GM12891 (cell line): ENCODE data around the gene LRRC15.

Experiments
- DNase-seq: peaks from one replicate; pipeline ENCODE4 v3.0.0; 2011; ENCODE audit warnings: low spot score; ENCODE audit not compliant: insufficient read length
- FAIRE-seq: peaks from 2 replicates; lab custom pipeline; 2011; peaks lifted over from hg19 to GRCh38; lab: Jason Lieb, UNC
- PAX5 ChIP-seq: IDR thresholded peaks from 2 replicates; pipeline ENCODE4 v1.6.1; 2011; ENCODE audit warnings: low read length, moderate library complexity, mild to moderate bottlenecking; ENCODE audit not compliant: insufficient read depth, severe bottlenecking
- POLR2A ChIP-seq: IDR thresholded peaks from 2 replicates; pipeline ENCODE4 v1.6.1; 2011; ENCODE audit warnings: low read depth, low read length, control low read depth
- POLR2AphosphoS5 ChIP-seq: IDR thresholded peaks from 2 replicates; pipeline ENCODE4 v1.6.1; 2011; ENCODE audit warnings: low read depth, low read length, control low read depth
- POU2F2 ChIP-seq: IDR thresholded peaks from 2 replicates; pipeline ENCODE4 v1.6.1; 2011; ENCODE audit warnings: low read depth, mild to moderate bottlenecking, control low read depth, low read length, moderate library complexity
- SPI1 ChIP-seq: IDR thresholded peaks from 2 replicates; pipeline ENCODE4 v1.6.1; 2011; ENCODE audit warnings: low read depth, low read length, control low read depth
- TAF1 ChIP-seq: IDR thresholded peaks from 2 replicates; pipeline ENCODE4 v1.6.1; 2011; ENCODE audit warnings: low read depth, low read length, control low read depth

Gene LRRC15

DNA sequence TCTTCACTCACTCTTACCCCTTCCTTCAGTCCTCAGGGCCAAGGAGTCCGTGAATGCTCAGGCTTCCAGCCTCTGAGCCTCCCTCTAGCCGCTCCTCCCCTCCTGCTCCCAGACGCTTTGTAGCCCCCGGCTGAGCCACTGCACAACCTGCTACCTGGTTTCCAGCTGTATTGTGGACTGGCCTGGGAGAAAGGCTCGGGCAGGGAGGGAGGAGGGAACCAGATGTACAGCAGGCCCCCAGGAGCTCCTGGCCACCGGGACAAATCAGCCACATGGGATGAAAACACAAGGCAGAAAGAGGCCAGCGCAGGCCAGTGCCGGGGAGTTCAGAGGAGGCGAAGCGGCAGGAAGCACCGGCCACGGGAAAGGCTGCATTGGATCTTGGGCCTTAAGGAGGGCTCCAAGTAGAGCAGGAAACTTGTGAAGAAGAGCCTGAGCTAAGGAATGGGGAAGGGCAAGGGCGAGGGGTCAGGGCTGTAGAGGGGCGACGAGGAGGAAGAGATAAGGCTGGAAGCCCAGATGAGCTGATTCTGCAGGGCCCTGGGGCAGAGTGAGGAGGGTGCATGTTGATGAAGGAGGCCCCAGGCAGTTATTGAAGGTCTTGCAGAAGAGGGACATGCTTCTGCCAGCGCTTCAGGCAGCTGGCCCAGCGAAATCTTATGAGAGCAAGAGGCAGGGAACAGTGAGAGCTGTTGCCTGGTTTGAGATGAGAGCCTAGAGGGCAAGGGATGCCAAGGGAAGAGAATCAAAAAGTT is 32.8 kb downstream of the LRRC15 start:
- TF ChIP-seq SPI1: no peak
- TF ChIP-seq POU2F2: no peak
- no peak for TF ChIP-seq POLR2A
- TF ChIP-seq TAF1: no peak
- TF ChIP-seq PAX5: no peak
- TF ChIP-seq POLR2AphosphoS5: no peak
- DNase-seq (no peak), FAIRE-seq (no peak)

DNA sequence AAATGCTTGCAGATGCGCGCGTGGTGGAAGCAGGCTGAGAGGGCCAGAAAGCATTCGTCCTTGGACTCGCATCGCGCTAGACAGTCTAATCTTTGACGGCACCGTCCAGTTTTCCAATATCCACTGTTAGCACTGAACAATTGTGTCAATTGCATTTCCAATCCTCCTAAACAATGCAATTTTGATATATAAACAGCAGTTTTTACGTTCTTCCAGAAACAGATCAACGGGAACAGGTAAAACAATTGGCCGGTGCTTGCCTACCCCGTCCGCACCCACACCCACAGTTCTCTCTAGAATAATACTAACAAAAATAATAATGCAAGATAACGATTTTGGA is 35.6 kb downstream of the LRRC15 start:
- no peak for TF ChIP-seq PAX5
- DNase-seq: no peak
- peak; percentile 84 for FAIRE-seq

DNA sequence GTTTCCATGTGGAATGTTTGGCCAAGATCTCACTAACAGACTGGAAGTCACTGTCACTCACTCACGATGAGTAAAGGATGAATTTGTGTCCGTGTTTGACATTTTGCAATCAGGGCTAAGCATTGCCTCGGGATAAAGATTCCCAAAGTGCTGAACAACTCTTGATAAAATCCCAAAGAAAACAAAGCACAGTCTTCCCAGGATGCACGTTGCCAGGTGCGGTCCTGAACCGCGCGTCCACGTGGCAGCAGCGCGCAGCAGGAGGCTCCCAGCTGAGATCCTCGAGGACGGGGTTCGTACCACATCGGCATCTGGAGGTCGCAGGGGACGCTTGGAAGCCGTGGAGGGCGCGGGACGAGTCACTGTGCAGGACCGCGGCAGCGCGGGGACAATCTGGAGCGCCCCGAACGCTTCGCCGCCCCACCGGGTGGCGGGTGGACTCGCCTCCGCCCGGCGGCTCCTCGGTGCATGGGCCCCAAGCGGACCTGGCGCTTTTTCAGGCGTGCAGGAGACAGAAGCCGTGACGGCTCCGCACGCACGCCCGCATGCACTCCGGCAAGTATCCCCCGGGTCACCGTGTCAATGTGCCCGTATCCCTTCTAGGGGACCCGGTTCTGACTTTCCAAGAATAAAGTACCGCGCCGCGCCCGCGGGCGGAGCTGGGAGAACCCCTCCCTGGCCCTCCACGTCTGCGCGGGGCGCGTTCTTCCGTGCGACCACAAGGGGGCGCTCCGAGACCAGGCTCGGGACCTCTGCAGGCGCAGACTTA is 36.1 kb downstream of the LRRC15 start:
- TF ChIP-seq POU2F2 (no peak), TAF1 (no peak), POLR2AphosphoS5 (no peak), PAX5 (no peak), POLR2A (no peak), SPI1 (no peak)
- FAIRE-seq (no peak), DNase-seq (peak; percentile 88)

DNA sequence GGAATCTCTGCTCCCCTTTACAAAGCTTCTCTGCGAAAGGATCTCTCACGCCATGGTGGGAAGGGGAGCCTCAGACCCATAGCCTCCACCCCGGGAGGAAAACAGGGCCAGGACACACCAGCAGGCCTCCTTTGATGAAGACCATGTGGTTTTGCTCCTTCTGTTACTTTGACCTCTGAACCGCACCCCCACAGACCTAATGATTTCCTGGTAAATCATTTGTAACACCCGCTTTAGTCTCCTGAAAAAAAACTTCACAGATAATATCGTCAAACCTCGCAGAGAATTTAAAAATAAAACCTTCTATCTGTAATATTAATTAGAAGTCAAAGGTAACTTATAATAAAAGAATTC is 36.7 kb downstream of the LRRC15 start:
- FAIRE-seq (no peak), DNase-seq (no peak)
- TF ChIP-seq POLR2AphosphoS5: no peak
- no peak for TF ChIP-seq POU2F2
- TF ChIP-seq TAF1: no peak

DNA sequence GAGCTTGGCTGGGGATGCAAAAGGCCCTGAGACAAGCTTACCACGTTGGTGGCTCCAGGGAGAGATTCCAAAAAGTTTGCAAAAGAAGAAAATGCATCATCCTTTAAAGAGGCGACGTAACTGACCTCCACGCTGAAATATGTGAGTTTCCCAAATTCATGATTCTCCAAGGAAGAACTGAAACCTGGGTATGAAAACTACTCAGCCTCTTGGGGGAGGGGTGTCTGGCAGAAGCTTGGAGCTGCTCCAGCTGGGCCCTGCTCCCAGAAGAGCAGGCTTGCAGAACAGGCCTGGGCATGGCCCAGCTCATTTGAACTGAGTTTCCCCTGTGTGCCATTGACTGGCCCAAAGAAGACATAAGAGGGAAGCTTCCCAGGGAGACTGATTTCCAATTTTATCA is 39.0 kb downstream of the LRRC15 start:
- TF ChIP-seq POU2F2 (no peak), POLR2A (no peak), PAX5 (no peak), SPI1 (no peak), TAF1 (no peak), POLR2AphosphoS5 (no peak)
- FAIRE-seq (no peak), DNase-seq (no peak)

DNA sequence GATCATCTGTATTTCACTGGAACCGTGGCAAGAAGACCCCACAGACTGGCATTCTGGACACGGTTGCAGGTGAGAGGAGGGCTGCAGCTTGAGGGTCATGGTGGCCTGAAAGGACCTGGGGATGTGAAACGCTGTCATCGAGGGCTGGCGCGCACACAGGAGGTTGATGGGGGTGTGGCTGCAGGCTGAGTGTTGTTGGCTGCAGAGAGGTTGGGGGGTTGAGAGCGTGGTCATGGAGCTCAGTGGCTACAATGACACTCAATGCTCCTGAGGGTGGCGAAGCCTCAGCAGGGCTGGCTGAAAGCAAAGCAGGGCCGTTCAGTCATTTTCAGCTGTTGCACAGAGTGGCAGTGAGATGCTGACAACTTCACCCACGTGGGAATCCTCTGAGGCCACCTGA is 39.4 kb downstream of the LRRC15 start:
- DNase-seq (no peak), FAIRE-seq (no peak)
- no peak for TF ChIP-seq POLR2AphosphoS5
- no peak for TF ChIP-seq POU2F2
- no peak for TF ChIP-seq TAF1
- TF ChIP-seq PAX5: no peak

DNA sequence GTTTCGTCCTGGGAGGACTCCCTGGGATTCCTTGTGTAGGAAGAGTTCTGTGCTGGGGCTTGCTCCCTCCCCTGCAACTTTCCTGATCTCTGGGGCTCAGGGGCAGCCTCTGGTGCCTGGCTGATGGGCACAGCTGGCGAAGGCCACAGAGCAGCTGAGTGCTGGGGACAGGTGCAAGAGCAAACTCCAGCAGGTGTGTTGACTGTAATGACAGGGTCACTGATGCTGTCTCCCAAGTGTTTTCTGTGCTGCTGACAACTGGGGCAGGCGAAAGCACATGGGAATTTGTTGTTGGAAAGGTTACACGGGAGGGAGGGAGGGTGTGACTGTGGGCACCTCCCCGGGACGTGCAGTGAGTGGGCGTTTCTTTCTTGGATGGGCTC is 40.0 kb downstream of the LRRC15 start:
- TF ChIP-seq POLR2A (no peak), TAF1 (no peak), PAX5 (no peak), SPI1 (no peak), POU2F2 (no peak), POLR2AphosphoS5 (no peak)
- no peak for FAIRE-seq
- no peak for DNase-seq

DNA sequence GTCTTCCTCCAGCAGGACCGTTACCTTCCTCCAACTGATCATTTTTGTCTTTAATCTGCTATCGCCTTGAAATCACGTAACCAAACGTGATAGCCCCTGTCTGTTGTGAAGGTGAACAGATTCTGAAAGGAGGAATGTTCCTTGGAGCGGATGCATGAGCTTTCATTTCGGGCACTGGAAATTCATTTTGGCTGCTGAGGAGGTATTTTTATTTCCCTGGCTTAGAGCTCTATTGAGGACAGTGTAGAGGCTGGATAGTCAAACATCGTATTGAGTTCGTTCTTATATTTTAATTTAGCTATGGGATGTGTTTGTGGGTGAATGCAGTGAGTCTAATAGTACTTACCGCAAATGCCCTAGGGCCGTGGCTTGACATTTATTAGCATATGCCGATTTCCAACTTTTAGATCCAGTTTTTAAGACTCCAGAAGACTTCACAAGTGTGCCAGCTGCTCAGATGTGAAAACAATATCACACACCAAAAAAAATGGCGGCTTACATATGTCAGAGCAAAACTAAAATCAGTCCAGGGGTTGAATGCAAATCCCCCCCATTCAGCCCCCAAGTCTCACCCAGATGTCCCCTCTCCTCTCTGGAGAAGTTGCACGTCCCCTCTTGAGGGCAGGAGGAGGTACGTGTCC is 40.5 kb downstream of the LRRC15 start:
- TF ChIP-seq PAX5 (no peak), POLR2A (no peak), POU2F2 (no peak), SPI1 (no peak), TAF1 (no peak), POLR2AphosphoS5 (no peak)
- FAIRE-seq: no peak

DNA sequence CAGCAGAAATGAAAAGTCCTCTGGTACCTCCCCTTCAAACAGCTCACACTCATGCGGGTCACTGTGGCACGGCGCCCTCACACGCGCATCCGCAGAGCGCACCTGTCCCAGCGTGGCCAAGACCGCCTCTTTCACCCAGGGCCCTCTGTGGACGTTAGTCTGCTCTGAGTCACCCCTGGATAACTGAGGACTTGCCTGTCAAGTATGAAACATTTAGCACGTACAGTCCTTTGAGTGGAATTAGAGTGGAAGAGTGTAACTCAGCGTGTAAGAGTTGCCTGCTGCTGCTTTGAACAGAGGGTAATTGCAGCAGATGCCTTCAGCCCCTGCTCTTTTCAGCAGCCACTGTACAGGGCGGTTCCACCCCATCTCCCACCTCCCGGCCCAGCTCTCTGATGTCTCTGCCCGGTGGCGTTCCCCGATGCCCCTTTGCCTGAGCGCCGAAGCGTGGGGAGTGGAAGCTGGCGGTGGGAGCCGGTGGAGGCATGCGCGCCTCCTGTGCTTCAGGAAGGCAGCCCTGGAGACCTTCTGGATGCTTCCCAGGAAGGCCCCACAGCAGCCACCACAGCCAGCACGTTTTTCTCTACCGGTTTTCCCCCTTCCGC is 41.4 kb downstream of the LRRC15 start:
- no peak for TF ChIP-seq POLR2A
- TF ChIP-seq SPI1: no peak
- TF ChIP-seq PAX5: no peak
- DNase-seq: no peak

More for the DNA sequence above, 40.5 kb downstream of the LRRC15 start:
- DNase-seq: no peak

DNA sequence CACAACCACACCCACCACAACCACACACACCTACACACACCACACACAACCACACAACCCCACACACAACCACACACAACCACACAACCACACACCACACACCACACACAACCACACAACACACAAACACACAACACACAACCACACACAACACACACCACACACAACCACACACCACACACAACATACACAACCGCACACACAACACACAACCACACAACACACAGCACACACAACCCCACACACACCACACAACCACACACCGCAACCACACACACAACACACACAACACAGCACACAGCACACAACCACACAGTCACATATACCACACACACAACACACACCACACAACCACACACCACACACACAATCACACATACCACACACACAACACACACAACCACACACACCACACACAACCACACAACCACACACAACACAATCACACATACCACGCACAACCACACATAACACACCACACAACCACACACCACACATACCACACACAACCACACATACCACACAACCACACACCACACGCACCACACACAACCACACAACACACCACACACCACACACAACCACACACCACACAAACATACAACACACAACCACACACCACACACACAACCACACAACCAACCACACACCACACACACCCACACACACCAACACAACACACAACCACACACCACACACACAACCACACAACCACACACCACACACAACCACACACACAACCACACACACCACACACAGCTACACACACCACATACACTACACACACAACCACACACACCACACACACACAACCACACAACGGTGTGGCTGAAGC is 42.1 kb downstream of the LRRC15 start:
- TF ChIP-seq PAX5 (no peak), POLR2A (no peak), POLR2AphosphoS5 (no peak), TAF1 (no peak), SPI1 (no peak), POU2F2 (no peak; the same call in 1 of the 2 replicates)
- DNase-seq (no peak), FAIRE-seq (peak; percentile 94)

More for the DNA sequence above, 41.4 kb downstream of the LRRC15 start:
- no peak for FAIRE-seq
